Psoas muscle (tissue), 8 donors: Measurements from ENCODE around the gene IL24. TPM values are rescaled to one million over a fixed set of nuclear protein-coding genes. Genes with fewer than 3 reads are reported as not detected.

Experiments
- ATAC-seq, 4 donors: fragments of 200-7000 bp; cut with Tn5 transposase; one replicate each; pipeline ENCODE4 v1.9.1; 2020; ENCODE audit warnings: moderate library complexity in 3 of 4, mild to moderate bottlenecking in 2 of 4
- DNase-seq, 2 donors: peaks; one replicate each; pipeline ENCODE4 v3.0.0-alpha.2; 2020
- H3K27ac ChIP-seq: fragments of 200-600 bp; one replicate; pipeline ENCODE4 v1.8.0; 2022
- H3K27me3 ChIP-seq, 3 donors: fragments of 200-600 bp in 1 of 3; one replicate each; pipeline versions ENCODE4 v1.6.1 to v1.8.0; 2013 to 2022; ENCODE audit warnings: low read length in 2 of 3, mild to moderate bottlenecking in 2 of 3, moderate library complexity in 1 of 3; ENCODE audit not compliant: insufficient read depth in 3 of 3
- H3K36me3 ChIP-seq, 2 donors: fragments of 200-600 bp in 1 of 2; one replicate each; pipeline versions ENCODE4 v1.6.1 to v1.8.0; 2013 to 2022; ENCODE audit warnings: low read depth in 1 of 2, mild to moderate bottlenecking in 1 of 2, moderate library complexity in 1 of 2; ENCODE audit not compliant: insufficient read depth in 1 of 2
- H3K4me1 ChIP-seq: fragments of 200-600 bp; one replicate; pipeline ENCODE4 v1.8.0; 2022
- H3K4me3 ChIP-seq: fragments of 200-600 bp; one replicate; pipeline ENCODE4 v1.8.0; 2022; ENCODE audit warnings: mild to moderate bottlenecking
- H3K9me3 ChIP-seq: fragments of 200-600 bp; one replicate; pipeline ENCODE4 v1.8.0; 2022
- WGBS, 3 donors: extraction: QIAGEN DNeasy Blood & Tissue Kit; methylation state at CpG; one replicate each; pipeline versions ENCODE4 v1.1.6 to v1.1.7; 2013; 5-methylcytosine and 5-hydroxymethylcytosine counted together
- intact Hi-C, 2 donors: fragments of 100-400 bp; cut with DNase I; formaldehyde crosslinking; loops; one replicate each; pipeline versions ENCODE4 v1.11.0 to v1.14.2; 2022
- polyA plus RNA-seq, 3 donors: library from polyadenylated mRNA; stranded (reverse); fragments of 200-250 nt; gene quantifications; one replicate each; pipeline ENCODE4 v1.2.3, GENCODE V29; 2013
- total RNA-seq, 4 donors: library from RNA; stranded (reverse); fragmentation: NEBNext Ultra II Directional in 2 of 4; extraction: Animal tissue kit (Norgen Biotek cat#: 25700) in 2 of 4; gene quantifications; one replicate each; pipeline versions ENCODE4 v1.2.1 to v1.2.4, GENCODE V29; 2021 to 2023
- TF ChIP-seq, protein P1 (sequence below): fragments of 200-600 bp; IDR thresholded peaks from one replicate; pipeline ENCODE4 v1.8.0; 2022; ENCODE audit warnings: antibody characterized with exemption
- donor health status: healthy with polysubstance abuse.
- donor health status: DM: no; HTN: no; CAD: no; lungs with moderate emphysema.
- donor health status: Bipolar disorder and iron deficiency.
- donor health status: healthy.
- donor health status: DM: yes; HTN: yes; CAD: no.
- donor health status: DM: no; HTN: no; CAD: no.
- donor health status: DM: no; HTN: no; CAD: no.
- donor health status: DM: yes; HTN: yes; CAD: no.

IL24 gene
- total and polyA plus RNA-seq, 7 donors = 0.05 to 20.3 (median 0.23) TPM; not detected in 2

GRCh38 chr1:206940588-206940936, 43.3 kb downstream of the IL24 start:
- H3K27me3 ChIP-seq = peaks cover 0 to 12% (median 0%) of the 10 kb centered on the region in 3 donors
- H3K4me3 ChIP-seq = no peak overlapping the region
- ATAC-seq (no peak), DNase-seq (no peak)
- no peak overlapping the region for H3K27ac ChIP-seq
- no peaks in the 10 kb centered on the region for H3K4me1 ChIP-seq
- H3K36me3 ChIP-seq = no peaks in the 10 kb centered on the region
- no peaks in the 10 kb centered on the region for H3K9me3 ChIP-seq
- intact Hi-C loops = no loop called here
- TF ChIP-seq, protein P1, sequence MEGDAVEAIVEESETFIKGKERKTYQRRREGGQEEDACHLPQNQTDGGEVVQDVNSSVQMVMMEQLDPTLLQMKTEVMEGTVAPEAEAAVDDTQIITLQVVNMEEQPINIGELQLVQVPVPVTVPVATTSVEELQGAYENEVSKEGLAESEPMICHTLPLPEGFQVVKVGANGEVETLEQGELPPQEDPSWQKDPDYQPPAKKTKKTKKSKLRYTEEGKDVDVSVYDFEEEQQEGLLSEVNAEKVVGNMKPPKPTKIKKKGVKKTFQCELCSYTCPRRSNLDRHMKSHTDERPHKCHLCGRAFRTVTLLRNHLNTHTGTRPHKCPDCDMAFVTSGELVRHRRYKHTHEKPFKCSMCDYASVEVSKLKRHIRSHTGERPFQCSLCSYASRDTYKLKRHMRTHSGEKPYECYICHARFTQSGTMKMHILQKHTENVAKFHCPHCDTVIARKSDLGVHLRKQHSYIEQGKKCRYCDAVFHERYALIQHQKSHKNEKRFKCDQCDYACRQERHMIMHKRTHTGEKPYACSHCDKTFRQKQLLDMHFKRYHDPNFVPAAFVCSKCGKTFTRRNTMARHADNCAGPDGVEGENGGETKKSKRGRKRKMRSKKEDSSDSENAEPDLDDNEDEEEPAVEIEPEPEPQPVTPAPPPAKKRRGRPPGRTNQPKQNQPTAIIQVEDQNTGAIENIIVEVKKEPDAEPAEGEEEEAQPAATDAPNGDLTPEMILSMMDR = no peak
- WGBS, 3 donors = 90 to 96% (median 93%) methylated on average over 3 of the region's 3 CpGs

GRCh38 chr1:206941766-206942418, 44.6 kb downstream of the IL24 start:
- DNase-seq = no peak
- peaks cover 0 to 13% (median 0%) of the 10 kb centered on the region in 3 donors for H3K27me3 ChIP-seq
- ATAC-seq = no peak
- WGBS, 3 donors = 27 to 42% (median 34%) methylated on average over 6 of the region's 6 CpGs
- TF ChIP-seq, protein P1 = no peak
- H3K27ac ChIP-seq = no peak overlapping the region
- H3K4me3 ChIP-seq = no peak overlapping the region
- H3K9me3 ChIP-seq = no peaks in the 10 kb centered on the region
- intact Hi-C loops = no loop called here
- H3K36me3 ChIP-seq = no peaks in the 10 kb centered on the region
- no peaks in the 10 kb centered on the region for H3K4me1 ChIP-seq

DNA sequence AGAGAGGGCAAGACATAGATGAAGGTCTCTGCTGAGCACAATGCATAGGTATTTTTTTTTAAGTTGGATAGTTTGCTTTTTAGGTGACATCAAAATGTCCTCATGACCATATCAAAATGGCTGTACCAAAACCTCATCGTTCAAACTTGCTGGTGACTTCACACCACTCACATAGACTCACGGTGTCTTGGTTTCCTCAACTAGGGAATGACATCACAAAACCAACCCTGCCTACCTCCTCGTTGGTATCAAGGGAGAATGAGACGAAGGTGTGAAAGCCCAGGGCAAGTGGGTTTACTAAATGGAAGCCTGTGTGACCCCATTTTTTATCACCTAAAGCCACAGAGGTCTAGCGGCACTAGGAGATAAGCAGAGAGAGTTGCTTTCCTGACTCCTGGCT, 47.5 kb downstream of the IL24 start:
- 64 to 67% (median 66%) methylated on average over 5 of the region's 5 CpGs for WGBS, 3 donors
- TF ChIP-seq, protein P1 = no peak

GRCh38 chr1:206945779-206946178, 48.5 kb downstream of the IL24 start:
- Histone ChIP-seq H3K27me3 (peaks cover 0 to 19% (median 7%) of the 10 kb centered on the region in 3 donors), H3K4me3 (no peak overlapping the region), H3K27ac (no peak overlapping the region), H3K36me3 (no peaks in the 10 kb centered on the region), H3K4me1 (no peaks in the 10 kb centered on the region), H3K9me3 (no peaks in the 10 kb centered on the region)
- intact Hi-C loops = no loop called here
- no peak for DNase-seq
- WGBS, 3 donors = 74 to 85% (median 76%) methylated on average over 4 of the region's 4 CpGs
- TF ChIP-seq, protein P1 = no peak
- ATAC-seq = no peak

More for the DNA sequence above, 47.5 kb downstream of the IL24 start:
- intact Hi-C loops = no loop called here
- no peak for DNase-seq
- H3K9me3 ChIP-seq = no peaks in the 10 kb centered on the region
- no peaks in the 10 kb centered on the region for H3K4me1 ChIP-seq
- no peak overlapping the region for H3K4me3 ChIP-seq
- H3K27me3 ChIP-seq = peaks cover 0 to 19% (median 6%) of the 10 kb centered on the region in 3 donors
- H3K27ac ChIP-seq = no peak overlapping the region
- ATAC-seq = no peak
- H3K36me3 ChIP-seq = no peaks in the 10 kb centered on the region

GRCh38 chr1:206946261-206946660, 49.0 kb downstream of the IL24 start, which contains the start of gene PIGR:
PIGR (minus strand) TSS chr1:206946466; CDS start chr1:206940531, 5,935 bp downstream.
- TF ChIP-seq, protein P1 = no peak
- DNase-seq (no peak), ATAC-seq (no peak)
- H3K27me3 ChIP-seq = peaks cover 0 to 19% (median 7%) of the 10 kb centered on the region in 3 donors
- 45 to 47% (median 46%) methylated on average over 7 of the region's 7 CpGs for WGBS, 3 donors
- no peaks in the 10 kb centered on the region for H3K4me1 ChIP-seq
- intact Hi-C loops = no loop called here
- H3K27ac ChIP-seq = no peak within 1 kb of the TSS
- no peaks in the 10 kb centered on the region for H3K9me3 ChIP-seq
- no peak within 1 kb of the TSS for H3K4me3 ChIP-seq
- H3K36me3 ChIP-seq = no peaks in the 10 kb centered on the region
